ENCODE results near the gene C2CD4C.

C2CD4C gene

GRCh38 chr19:406135-406781 is 2.7 kb downstream of the C2CD4C start:
- H3K27me3 ChIP-seq (ENCODE audit: insufficient read depth, low read length, poor library complexity): peaks cover 7% of the 10 kb centered on the region
- H3K4me1 ChIP-seq (ENCODE audit: insufficient read depth, low read length): peaks cover 14% of the 10 kb centered on the region
- H3K9me3 ChIP-seq (ENCODE audit: insufficient read depth, low read length, severe bottlenecking): no peaks in the 10 kb centered on the region
- DNase-seq (no peak), ATAC-seq (ENCODE audit: insufficient read depth, low read depth) (no peak)
- TF ChIP-seq EZH2 (IDR thresholded peaks at IDR 0.05; ENCODE audit: borderline replicate concordance, low read depth, low read length, severe bottlenecking): no peak
- H3K4me2 ChIP-seq (ENCODE audit: insufficient read depth, low read length): no peak overlapping the region
- no peaks in the 10 kb centered on the region for H3K36me3 ChIP-seq (ENCODE audit: insufficient read depth, low read length)
- H4K20me1 ChIP-seq (ENCODE audit: insufficient read depth, low read length): no peaks in the 10 kb centered on the region
- no peak overlapping the region for H3K9ac ChIP-seq (ENCODE audit: low read depth, low read length)
- H3K27ac ChIP-seq (ENCODE audit: low read length): no peak overlapping the region
- H2AFZ ChIP-seq (ENCODE audit: low read depth, low read length): no peak overlapping the region
- no peak overlapping the region for H3K4me3 ChIP-seq (ENCODE audit: low read depth in 1 of 2, low read length in 2 of 2)
- no peaks in the 10 kb centered on the region for H3K79me2 ChIP-seq (ENCODE audit: insufficient read depth, low read length)

DNA sequence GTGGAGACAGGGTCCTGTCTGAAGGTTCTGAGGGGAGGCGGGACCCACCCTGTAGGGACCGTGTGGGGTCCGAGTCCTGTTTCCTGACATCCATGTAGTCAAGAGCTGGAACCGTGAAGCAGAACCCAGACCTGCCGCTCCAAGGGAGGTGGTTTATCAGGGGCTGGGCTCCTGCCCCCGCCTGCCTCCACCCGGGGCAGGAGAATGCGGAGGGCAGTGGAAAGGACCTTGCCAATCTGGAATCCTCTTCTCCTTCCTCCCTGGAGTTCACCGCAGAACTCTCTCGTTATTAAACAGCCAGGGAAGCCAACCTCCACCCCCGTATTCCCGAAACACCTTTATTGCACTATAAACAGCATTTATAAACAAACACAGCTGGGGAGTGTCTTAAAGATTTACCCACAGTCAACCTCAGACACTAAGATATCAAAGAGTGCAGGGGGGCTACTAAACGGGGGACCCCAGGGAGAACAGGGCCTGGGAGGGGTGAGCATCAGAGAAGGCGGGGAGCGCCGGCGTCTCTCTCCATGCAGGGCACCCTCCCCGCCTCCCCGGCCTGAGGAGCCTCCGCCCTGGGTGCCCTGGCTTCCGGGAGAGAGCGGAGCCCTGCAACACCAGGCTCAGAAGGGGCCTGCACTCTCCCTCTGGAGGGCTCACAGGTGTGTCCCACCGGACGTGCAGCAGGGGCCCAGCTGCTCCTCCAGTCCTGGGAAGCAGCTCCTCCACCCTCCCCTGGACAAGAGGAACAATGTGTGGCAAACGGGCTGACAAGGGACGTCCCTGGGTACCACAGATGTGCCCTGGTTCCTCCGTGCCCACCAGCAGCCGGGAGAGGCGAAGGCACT is 3.6 kb downstream of the C2CD4C start:
- H3K79me2 ChIP-seq (ENCODE audit: insufficient read depth, low read length): no peaks in the 10 kb centered on the region
- H3K4me3 ChIP-seq (ENCODE audit: low read depth in 1 of 2, low read length in 2 of 2): no peak overlapping the region
- no peak overlapping the region for H3K27ac ChIP-seq (ENCODE audit: low read length)
- DNase-seq (no peak), ATAC-seq (ENCODE audit: insufficient read depth, low read depth) (no peak)
- H3K4me1 ChIP-seq (ENCODE audit: insufficient read depth, low read length): peaks cover 14% of the 10 kb centered on the region
- H2AFZ ChIP-seq (ENCODE audit: low read depth, low read length): no peak overlapping the region
- H3K27me3 ChIP-seq (ENCODE audit: insufficient read depth, low read length, poor library complexity): peaks cover 7% of the 10 kb centered on the region
- TF ChIP-seq, protein P1, sequence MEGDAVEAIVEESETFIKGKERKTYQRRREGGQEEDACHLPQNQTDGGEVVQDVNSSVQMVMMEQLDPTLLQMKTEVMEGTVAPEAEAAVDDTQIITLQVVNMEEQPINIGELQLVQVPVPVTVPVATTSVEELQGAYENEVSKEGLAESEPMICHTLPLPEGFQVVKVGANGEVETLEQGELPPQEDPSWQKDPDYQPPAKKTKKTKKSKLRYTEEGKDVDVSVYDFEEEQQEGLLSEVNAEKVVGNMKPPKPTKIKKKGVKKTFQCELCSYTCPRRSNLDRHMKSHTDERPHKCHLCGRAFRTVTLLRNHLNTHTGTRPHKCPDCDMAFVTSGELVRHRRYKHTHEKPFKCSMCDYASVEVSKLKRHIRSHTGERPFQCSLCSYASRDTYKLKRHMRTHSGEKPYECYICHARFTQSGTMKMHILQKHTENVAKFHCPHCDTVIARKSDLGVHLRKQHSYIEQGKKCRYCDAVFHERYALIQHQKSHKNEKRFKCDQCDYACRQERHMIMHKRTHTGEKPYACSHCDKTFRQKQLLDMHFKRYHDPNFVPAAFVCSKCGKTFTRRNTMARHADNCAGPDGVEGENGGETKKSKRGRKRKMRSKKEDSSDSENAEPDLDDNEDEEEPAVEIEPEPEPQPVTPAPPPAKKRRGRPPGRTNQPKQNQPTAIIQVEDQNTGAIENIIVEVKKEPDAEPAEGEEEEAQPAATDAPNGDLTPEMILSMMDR (IDR thresholded peaks at IDR 0.05; ENCODE audit: borderline replicate concordance, extremely low read depth, low read length, poor library complexity, severe bottlenecking): no peak
- no peak for TF ChIP-seq EZH2 (IDR thresholded peaks at IDR 0.05; ENCODE audit: borderline replicate concordance, low read depth, low read length, severe bottlenecking)
- H3K9ac ChIP-seq (ENCODE audit: low read depth, low read length): no peak overlapping the region
- H3K4me2 ChIP-seq (ENCODE audit: insufficient read depth, low read length): no peak overlapping the region
- H3K9me3 ChIP-seq (ENCODE audit: insufficient read depth, low read length, severe bottlenecking): no peaks in the 10 kb centered on the region
- no peaks in the 10 kb centered on the region for H4K20me1 ChIP-seq (ENCODE audit: insufficient read depth, low read length)
- no peaks in the 10 kb centered on the region for H3K36me3 ChIP-seq (ENCODE audit: insufficient read depth, low read length)

DNA sequence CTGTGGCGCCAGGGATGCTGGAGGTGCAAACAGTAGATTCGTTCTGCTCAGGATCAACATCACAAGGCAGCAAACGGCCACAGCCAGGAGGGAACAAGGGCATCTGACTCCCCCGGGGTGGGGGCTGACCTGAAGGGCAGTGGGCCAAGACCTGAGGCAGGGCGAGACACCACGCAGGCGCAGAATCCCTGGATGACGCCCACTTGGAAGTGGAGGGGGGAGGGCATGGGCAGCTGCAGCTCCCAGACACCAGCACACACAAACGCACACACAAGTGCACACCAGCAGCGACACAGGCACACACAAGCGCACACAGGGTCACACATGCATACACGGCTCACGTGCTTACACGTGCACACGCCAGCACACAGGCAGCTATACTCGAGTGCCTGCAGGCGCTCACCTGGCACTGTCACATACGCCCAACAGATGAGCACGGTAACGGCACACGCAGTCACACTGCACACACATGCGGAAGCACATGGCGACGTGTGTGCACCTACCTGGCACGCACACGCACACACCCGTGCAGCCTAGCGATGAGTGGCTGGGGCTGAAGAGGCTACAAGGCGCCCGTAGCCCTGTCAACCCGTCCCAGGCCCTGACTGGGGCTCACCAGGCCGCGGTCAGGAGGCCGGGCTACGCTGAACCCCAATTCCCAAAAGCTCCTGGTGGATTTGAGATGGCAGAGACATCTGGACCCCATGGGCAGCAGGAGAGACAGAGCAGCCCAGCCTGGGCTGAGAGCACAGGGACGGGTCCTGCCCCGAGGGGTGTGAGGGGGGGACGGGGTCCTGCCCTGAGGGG is 5.5 kb downstream of the C2CD4C start:
- Histone ChIP-seq H3K27me3 (ENCODE audit: insufficient read depth, low read length, poor library complexity) (no peaks in the 10 kb centered on the region), H3K27ac (ENCODE audit: low read length) (no peak overlapping the region), H4K20me1 (ENCODE audit: insufficient read depth, low read length) (no peaks in the 10 kb centered on the region), H3K4me2 (ENCODE audit: insufficient read depth, low read length) (no peak overlapping the region), H3K4me3 (ENCODE audit: low read depth in 1 of 2, low read length in 2 of 2) (no peak overlapping the region), H3K9ac (ENCODE audit: low read depth, low read length) (no peak overlapping the region), H3K4me1 (ENCODE audit: insufficient read depth, low read length) (peaks cover 4% of the 10 kb centered on the region), H3K79me2 (ENCODE audit: insufficient read depth, low read length) (no peaks in the 10 kb centered on the region), H3K9me3 (ENCODE audit: insufficient read depth, low read length, severe bottlenecking) (no peaks in the 10 kb centered on the region), H2AFZ (ENCODE audit: low read depth, low read length) (no peak overlapping the region), H3K36me3 (ENCODE audit: insufficient read depth, low read length) (no peaks in the 10 kb centered on the region)
- TF ChIP-seq EZH2 (IDR thresholded peaks at IDR 0.05; ENCODE audit: borderline replicate concordance, low read depth, low read length, severe bottlenecking): no peak
- TF ChIP-seq, protein P1 (IDR thresholded peaks at IDR 0.05; ENCODE audit: borderline replicate concordance, extremely low read depth, low read length, poor library complexity, severe bottlenecking): no peak
- DNase-seq: no peak
- no peak for ATAC-seq (ENCODE audit: insufficient read depth, low read depth)
